Activated T-helper 1 cell treated with Interleukin-2 at 50 U/mL for 16 hours (primary cell): Measurements from ENCODE around the gene WASL.
"Not testable (repeated sequence)": the region's sequence is repeated elsewhere in the genome, so short reads cannot be mapped to it uniquely, and the experiment has no call there.

ENCODE experiments used
- DNase-seq: peaks from one replicate; pipeline ENCODE4 v3.0.0-alpha.2; 2020; ENCODE audit warnings: low read depth

The WASL gene

GRCh38 chr7:123732413-123733091 lies 16.3 kb downstream of the WASL start:
- no peak for DNase-seq

- DNase-seq = no peak
Observed at GRCh38 chr7:123729218-123729578, 19.6 kb downstream of the WASL start.

DNA sequence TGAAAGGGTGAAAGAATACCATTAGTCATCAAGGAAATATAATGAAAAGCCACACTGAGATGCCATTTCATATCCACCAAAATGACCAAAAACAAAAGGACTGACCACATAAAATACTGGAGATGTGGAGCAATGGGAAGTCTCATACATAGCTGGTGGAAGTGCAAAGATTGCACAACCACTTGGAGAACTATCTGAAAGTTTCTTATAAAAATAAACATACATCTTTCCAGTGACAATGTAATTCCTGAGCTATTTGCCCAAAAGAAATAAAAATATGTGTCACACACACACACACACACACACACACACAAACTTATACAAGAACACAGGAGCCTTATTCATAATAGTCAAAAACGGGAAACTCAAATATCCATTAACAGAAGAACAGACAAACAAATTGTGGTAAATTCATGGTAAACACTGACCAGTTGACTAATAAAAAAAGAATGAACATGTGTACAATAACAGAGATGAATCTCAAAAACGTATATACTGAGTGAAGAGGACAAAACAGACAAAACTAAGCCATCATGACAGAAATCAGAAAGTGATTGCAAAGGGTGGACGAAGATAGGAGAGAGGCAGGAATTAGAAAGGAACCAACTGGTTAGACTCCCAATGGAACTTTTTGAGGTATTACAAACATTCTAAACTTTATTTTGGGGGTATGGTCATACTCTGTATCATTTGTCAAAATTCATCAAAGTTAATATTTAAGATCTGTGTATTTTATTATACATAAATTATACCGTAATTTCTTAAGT lies 21.5 kb downstream of the WASL start:
- DNase-seq = no peak

DNA sequence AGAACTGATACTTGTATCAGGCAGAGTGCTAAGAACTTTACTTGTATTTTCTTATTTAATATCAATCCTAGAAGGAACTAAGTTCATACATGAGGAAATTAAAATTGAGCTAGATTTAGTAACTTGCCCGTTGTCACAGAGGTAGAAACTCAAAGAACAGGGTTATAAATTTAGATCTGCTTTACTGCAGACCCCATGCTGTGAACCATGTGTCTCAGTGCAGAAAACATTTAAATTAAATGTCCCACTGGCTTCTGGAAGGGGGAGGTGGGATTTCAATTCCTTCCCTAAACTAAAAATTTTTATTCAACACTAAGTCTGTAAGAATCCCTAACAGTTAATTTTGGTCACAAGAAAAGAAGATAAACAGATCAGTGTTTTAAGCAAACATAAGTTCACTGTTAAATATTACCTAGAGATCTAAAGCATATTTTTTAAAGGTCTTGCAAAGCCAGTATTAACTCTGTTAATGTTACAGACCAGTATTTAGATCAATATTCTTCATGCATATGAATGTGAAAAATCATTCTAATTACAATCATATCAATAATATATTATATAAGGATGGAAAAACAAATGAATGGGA lies 23.1 kb downstream of the WASL start:
- DNase-seq = no peak

- no peak for DNase-seq
Observed at GRCh38 chr7:123724817-123725253, 24.0 kb downstream of the WASL start.

DNA sequence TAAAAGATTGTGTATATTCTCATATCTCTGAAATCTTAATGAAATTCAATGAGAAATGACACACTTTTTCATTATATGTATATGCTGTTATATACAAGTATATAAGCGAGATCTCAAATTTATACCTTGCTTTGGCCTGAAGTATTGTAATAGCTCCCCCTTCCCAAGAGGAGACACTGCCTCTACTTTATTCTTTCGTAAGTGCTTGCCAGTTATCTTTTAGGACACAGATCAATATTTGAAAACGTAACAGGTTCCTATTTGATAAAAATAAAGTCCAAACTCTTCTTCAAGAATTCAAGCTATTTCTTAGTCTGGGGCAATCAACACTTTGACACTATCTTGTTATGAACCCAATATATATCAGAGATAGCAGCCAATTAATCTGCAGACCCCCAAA lies 24.9 kb downstream of the WASL start:
- no peak for DNase-seq

DNA sequence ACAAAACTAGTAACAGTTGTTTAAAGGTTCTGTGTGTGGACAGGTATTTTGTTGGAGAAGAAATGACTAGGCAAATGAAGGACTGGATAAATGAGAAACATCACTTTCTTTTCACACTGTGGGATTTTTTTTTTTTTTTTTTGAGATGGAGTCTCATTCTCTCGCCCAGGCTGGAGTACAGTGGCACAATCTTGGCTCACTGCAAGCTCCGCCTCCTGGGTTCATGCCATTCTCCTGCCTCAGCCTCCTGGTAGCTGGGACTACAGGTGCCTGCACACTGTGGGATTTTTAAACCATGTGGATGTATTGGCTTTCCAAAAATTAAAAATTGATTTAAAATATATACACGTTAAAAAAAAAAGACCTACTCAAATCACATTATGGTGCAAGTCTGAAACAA lies 28.3 kb downstream of the WASL start:
- DNase-seq = not testable (repeated sequence)

GRCh38 chr7:123719197-123719721 lies 29.5 kb downstream of the WASL start:
- DNase-seq = no peak

- DNase-seq = no peak
Observed at GRCh38 chr7:123718773-123719172, 30.0 kb downstream of the WASL start.

DNA sequence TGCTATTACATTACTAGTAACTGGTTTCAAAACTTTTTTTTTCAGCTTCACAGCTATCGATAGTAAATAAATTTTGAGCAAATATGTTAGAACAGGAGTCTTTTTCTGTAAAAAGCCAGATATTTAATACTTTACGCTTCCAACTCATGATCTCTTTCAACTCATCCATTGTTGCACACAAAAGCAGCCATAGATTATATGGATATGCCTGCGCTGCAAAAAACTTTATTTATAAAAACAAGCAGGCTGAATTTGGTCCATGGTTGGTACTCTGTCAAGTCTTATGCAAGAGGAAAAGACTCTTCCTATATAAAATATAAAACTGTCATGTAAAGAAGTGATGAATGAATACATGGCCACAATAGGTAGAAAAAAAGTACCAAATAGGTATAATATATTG lies 31.1 kb downstream of the WASL start:
- DNase-seq = no peak

- DNase-seq = no peak
Observed at GRCh38 chr7:123716877-123717276, 31.9 kb downstream of the WASL start.

- DNase-seq = no peak
Observed at GRCh38 chr7:123715799-123716198, 33.0 kb downstream of the WASL start.

- DNase-seq = no peak
Observed at GRCh38 chr7:123715198-123715597, 33.6 kb downstream of the WASL start.

- no peak for DNase-seq
Observed at GRCh38 chr7:123714296-123715080, 34.3 kb downstream of the WASL start.

- no peak for DNase-seq
Observed at GRCh38 chr7:123712619-123713018, 36.2 kb downstream of the WASL start.

- DNase-seq = no peak
Observed at GRCh38 chr7:123711832-123712293, 36.9 kb downstream of the WASL start.

GRCh38 chr7:123710683-123711082 lies 38.1 kb downstream of the WASL start:
- no peak for DNase-seq

GRCh38 chr7:123709525-123709924 lies 39.3 kb downstream of the WASL start:
- DNase-seq = no peak

- no peak for DNase-seq
Observed at GRCh38 chr7:123705211-123705901, 43.4 kb downstream of the WASL start.

GRCh38 chr7:123695944-123696677 lies 52.7 kb downstream of the WASL start:
- no peak for DNase-seq

- DNase-seq = no peak
Observed at GRCh38 chr7:123692471-123692877, 56.3 kb downstream of the WASL start.
